Neural progenitor cell (in vitro differentiated cells): ENCODE data around the gene ARHGEF12.

Experiments
- EZH2 ChIP-seq: fragments of 200-600 bp; sonication (generic); IDR thresholded peaks from 2 replicates; pipeline ENCODE4 v1.6.1; 2017; ENCODE audit warnings: antibody characterized with exemption, mild to moderate bottlenecking, moderate library complexity
- EZH2phosphoT487 ChIP-seq: fragments of 200-600 bp; sonication (generic); IDR thresholded peaks from 2 replicates; pipeline ENCODE4 v1.6.1; 2017; ENCODE audit warnings: antibody characterized with exemption
- TF ChIP-seq, protein P1 (sequence below): fragments of 200-600 bp; sonication (generic); IDR thresholded peaks from 2 replicates; pipeline ENCODE4 v1.5.1; 2017; ENCODE audit warnings: antibody characterized with exemption, mild to moderate bottlenecking

DNA sequence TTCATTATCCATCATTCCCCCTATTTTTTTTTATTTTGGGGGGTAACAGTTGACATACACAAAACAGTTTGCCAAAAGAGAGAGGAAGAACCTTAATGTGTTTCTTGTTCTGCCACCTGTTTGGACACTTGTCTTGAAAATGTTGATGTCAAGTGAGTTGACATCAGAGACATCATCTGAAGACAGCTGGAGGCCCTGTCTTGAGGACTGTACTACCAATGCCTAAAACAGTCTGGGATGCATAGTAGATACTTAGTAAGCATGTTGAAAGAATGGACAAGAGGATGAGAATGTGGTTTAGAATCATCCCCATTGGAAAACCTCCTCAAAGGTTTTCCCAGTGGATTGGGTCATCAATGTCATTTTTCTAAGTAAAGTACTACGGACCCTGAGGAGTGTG, 2.4 kb upstream of the ARHGEF12 start:
- TF ChIP-seq EZH2 (no peak), EZH2phosphoT487 (no peak)
- TF ChIP-seq, protein P1, sequence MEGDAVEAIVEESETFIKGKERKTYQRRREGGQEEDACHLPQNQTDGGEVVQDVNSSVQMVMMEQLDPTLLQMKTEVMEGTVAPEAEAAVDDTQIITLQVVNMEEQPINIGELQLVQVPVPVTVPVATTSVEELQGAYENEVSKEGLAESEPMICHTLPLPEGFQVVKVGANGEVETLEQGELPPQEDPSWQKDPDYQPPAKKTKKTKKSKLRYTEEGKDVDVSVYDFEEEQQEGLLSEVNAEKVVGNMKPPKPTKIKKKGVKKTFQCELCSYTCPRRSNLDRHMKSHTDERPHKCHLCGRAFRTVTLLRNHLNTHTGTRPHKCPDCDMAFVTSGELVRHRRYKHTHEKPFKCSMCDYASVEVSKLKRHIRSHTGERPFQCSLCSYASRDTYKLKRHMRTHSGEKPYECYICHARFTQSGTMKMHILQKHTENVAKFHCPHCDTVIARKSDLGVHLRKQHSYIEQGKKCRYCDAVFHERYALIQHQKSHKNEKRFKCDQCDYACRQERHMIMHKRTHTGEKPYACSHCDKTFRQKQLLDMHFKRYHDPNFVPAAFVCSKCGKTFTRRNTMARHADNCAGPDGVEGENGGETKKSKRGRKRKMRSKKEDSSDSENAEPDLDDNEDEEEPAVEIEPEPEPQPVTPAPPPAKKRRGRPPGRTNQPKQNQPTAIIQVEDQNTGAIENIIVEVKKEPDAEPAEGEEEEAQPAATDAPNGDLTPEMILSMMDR: no peak
